Immature natural killer cell (primary cell): Measurements from ENCODE around the gene PPP2R2B. TPM values are rescaled to one million over a fixed set of nuclear protein-coding genes. Genes with fewer than 3 reads are reported as not detected.

ENCODE experiments used
- DNase-seq, 3 donors: peaks; one replicate each; pipeline ENCODE4 v3.0.0; 2022; ENCODE audit warnings: mixed read lengths in 1 of 3
- H3K27ac Mint-ChIP-seq, 6 donors: one replicate each; pipeline ENCODE4 v1.8.0; 2020; ENCODE audit warnings: mixed read lengths in 6 of 6, mild to moderate bottlenecking in 5 of 6, inconsistent platforms in 4 of 6, moderate library complexity in 3 of 6
- H3K27me3 Mint-ChIP-seq, 3 donors: one replicate each; pipeline ENCODE4 v1.8.0; 2020 to 2021; ENCODE audit warnings: low read depth in 3 of 3, mild to moderate bottlenecking in 3 of 3, mixed read lengths in 3 of 3, moderate library complexity in 3 of 3, inconsistent platforms in 1 of 3
- H3K36me3 Mint-ChIP-seq, 3 donors: one replicate each; pipeline ENCODE4 v1.8.0; 2020; ENCODE audit warnings: mixed read lengths in 3 of 3, inconsistent platforms in 2 of 3, mild to moderate bottlenecking in 2 of 3
- H3K4me1 Mint-ChIP-seq, 2 donors: one replicate each; pipeline ENCODE4 v1.8.0; 2020; ENCODE audit warnings: inconsistent platforms in 2 of 2, mild to moderate bottlenecking in 2 of 2, mixed read lengths in 2 of 2, moderate library complexity in 1 of 2
- H3K4me3 Mint-ChIP-seq, 5 donors: one replicate each; pipeline ENCODE4 v1.8.0; 2020; ENCODE audit warnings: mild to moderate bottlenecking in 5 of 5, mixed read lengths in 5 of 5, inconsistent platforms in 3 of 5, moderate library complexity in 3 of 5
- H3K9me3 Mint-ChIP-seq, 6 donors: one replicate each; pipeline ENCODE4 v1.8.0; 2020; ENCODE audit warnings: mild to moderate bottlenecking in 6 of 6, mixed read lengths in 6 of 6, inconsistent platforms in 4 of 6, moderate library complexity in 3 of 6
- polyA plus RNA-seq, 3 donors: library from polyadenylated mRNA; unstranded; fragments of 300-500 nt; fragmentation: Illumina TruSeq; gene quantifications; one replicate each; pipeline ENCODE4 v1.2.3, GENCODE V29; 2021

Gene PPP2R2B
- polyA plus RNA-seq, 3 donors from 2014 or later = 35.6 to 62.3 (median 41.0) TPM

DNA sequence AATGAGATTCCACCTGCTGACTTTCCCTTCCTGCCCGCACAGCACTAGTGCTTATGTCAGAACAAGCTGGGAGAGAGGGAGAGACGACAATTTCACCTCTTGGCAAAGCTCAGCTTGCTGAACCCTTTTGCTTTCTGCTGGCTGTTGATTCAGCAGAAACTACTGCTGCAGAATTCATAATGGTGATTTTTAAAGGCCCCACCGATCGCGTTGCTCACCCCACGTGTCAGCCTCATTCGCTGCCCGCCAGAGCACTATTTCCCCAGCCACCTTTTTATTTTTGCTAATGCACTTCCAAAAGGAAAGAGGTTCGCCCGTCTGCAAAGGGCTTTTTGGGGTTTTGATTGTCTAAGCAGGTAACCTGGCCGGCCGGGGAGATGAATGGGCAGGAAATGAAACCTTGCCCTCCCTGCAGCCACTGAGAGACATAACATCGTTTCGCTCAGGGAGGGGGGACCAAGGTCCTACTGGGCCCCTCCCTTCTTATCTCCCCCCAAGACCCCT is 1.3 kb downstream of the PPP2R2B start:
- Mint-ChIP-seq H3K4me3 (peak overlapping the region; percentile 96 to 98 (median 97)), H3K4me1 (peaks cover 46 to 57% of the 10 kb centered on the region in 2 donors), H3K27ac (peak overlapping the region; percentile 81 to 95 (median 87)), H3K36me3 (peaks cover 4 to 10% (median 7%) of the 10 kb centered on the region in 3 donors), H3K9me3 (no peaks in the 10 kb centered on the region), H3K27me3 (peaks cover 0 to 3% (median 2%) of the 10 kb centered on the region in 3 donors)
- peak; percentile 14 to 19 (median 19) for DNase-seq

DNA sequence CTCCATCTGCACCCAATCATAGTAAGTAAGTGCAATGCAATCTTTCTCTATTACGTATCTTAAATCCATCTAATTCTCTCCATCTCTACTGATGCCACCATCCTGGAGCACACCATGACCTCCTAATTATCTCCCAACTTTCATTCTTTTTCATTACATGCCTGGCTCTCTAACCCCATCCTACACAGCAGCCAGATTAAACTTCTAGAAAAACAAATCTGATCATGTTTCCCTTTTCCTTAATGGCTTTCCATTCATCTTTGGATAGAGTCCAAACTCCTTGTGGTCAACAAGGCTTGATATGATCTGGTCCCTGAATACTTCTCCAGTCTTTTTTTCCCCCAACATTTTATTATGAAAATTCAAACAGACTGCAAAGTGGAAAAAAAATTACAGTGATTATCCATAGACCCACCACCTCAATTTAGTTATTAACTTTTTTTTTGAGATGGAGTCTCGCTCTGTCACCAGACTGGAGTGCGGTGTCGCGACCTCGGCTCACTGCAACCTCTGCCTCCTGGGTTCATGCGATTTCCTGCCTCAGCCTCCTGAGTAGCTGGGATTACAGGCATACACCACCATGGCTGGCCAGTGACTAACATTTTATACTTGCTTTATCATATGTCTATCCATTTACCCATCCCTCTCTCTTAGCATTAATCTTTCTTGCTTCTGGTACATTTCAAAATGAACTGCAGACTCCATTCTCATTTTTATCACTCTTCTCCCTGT is 5.2 kb downstream of the PPP2R2B start:
- Mint-ChIP-seq H3K4me3 (no peak overlapping the region), H3K9me3 (no peaks in the 10 kb centered on the region), H3K27me3 (peaks cover 0 to 3% (median 2%) of the 10 kb centered on the region in 3 donors), H3K27ac (peak overlapping the region in 1 of 6 donors; percentile 32), H3K4me1 (peaks cover 53 to 80% of the 10 kb centered on the region in 2 donors), H3K36me3 (peaks cover 14 to 27% (median 17%) of the 10 kb centered on the region in 3 donors)
- no peak for DNase-seq

DNA sequence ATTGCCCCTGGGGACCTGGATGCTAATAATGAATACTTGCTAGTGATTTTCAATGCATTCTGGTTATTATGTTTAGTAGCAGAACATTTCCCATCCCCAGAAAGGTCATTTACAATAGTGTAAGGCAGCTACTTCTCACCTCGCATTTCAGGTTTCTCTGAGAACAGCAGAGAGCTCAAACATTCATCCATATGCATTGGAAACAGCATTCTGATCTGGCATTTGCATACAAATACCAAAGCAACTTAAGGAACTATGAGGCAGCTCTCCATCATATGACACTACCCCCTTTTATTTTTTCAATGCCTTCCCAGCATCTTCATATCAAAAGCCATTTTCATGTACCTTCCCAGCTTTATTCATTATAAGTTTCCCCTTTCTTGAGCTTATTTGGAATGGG is 6.4 kb downstream of the PPP2R2B start:
- DNase-seq = no peak
- H3K27ac Mint-ChIP-seq = peak overlapping the region in 1 of 6 donors; percentile 5
- H3K9me3 Mint-ChIP-seq = no peaks in the 10 kb centered on the region
- no peaks in the 10 kb centered on the region for H3K27me3 Mint-ChIP-seq
- peaks cover 56 to 87% of the 10 kb centered on the region in 2 donors for H3K4me1 Mint-ChIP-seq
- peaks cover 14 to 27% (median 21%) of the 10 kb centered on the region in 3 donors for H3K36me3 Mint-ChIP-seq
- no peak overlapping the region for H3K4me3 Mint-ChIP-seq

DNA sequence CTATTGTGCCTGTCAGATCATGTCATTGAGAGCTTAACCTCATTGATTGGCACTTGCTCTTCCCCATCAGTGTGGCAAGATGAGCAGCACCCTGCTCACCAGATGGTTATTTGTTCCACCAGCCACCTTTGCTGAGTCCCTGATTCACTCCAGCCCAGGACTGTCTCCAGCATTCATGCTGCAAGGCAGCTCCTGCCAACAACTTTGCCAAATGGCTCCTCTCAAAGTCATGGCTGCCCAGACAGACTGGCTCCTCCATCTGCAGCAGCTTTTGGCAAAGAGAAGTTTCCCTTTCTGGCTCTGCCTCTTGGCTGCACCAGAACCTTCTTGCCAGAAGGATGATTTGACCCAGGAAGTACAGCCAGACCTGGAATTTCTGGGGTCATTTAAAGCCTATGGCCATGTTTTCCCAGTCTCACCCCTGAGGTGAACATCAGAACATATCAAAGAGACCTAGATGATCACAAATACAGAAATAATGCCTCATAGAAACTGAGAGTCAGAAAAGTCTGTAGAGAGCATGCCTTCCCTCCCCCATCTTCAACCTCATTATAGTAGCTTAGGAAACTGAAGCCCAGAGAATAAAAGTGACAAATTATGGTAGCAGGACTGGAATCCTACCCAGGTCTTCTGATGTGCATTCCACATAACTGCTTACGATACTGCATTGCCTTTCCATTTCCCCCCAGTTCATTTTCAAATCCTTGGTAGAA is 10.4 kb downstream of the PPP2R2B start:
- Mint-ChIP-seq H3K27ac (peak overlapping the region in 1 of 6 donors; percentile 52), H3K4me1 (peaks cover 45 to 64% of the 10 kb centered on the region in 2 donors), H3K36me3 (peaks cover 19 to 34% (median 25%) of the 10 kb centered on the region in 3 donors), H3K9me3 (no peaks in the 10 kb centered on the region), H3K4me3 (no peak overlapping the region), H3K27me3 (no peaks in the 10 kb centered on the region)
- no peak for DNase-seq

DNA sequence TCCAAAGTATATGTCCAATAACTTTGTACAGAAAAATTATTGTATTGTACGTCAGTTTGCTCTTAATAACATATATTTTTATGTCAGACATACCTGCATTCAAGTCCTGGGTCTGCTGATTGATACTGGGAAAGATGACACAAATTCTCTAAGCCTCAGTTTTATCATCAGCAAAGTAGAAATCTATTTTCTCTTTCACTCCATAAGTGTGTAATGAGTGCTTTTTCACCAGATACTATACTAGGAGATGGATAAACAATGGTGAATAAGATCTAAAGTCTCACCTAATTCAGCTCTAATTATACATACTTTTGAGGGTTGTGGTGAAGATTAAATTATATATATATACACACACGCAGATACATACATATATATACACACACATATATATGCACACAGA is 12.3 kb downstream of the PPP2R2B start:
- Mint-ChIP-seq H3K27me3 (no peaks in the 10 kb centered on the region), H3K27ac (no peak overlapping the region), H3K36me3 (peaks cover 22 to 34% (median 29%) of the 10 kb centered on the region in 3 donors), H3K4me1 (peaks cover 35 to 59% of the 10 kb centered on the region in 2 donors), H3K9me3 (no peaks in the 10 kb centered on the region), H3K4me3 (no peak overlapping the region)
- no peak for DNase-seq

DNA sequence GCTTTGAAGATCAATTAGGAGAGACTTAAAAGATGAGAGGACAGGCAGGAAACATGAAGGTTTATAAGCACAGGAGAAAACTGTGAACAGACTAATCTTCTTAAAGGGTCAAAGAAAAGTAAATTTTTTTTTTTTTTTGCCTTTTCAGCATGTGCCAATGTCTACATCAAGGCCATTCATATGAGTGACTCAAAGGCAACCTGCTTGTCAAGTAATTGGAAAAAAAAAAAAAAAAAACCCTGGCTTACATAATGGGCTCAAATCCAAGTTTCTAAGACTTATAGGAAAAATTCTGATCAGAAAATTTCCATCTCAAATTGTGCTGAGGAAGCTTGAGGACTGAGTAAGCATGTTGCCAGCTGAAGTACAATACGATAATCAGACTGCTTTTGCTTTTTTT is 15.9 kb downstream of the PPP2R2B start:
- H3K36me3 Mint-ChIP-seq = peaks cover 12 to 22% (median 17%) of the 10 kb centered on the region in 3 donors
- no peaks in the 10 kb centered on the region for H3K9me3 Mint-ChIP-seq
- no peak overlapping the region for H3K4me3 Mint-ChIP-seq
- H3K27ac Mint-ChIP-seq = no peak overlapping the region
- H3K4me1 Mint-ChIP-seq = peaks cover 38 to 50% of the 10 kb centered on the region in 2 donors
- DNase-seq = no peak
- H3K27me3 Mint-ChIP-seq = no peaks in the 10 kb centered on the region

DNA sequence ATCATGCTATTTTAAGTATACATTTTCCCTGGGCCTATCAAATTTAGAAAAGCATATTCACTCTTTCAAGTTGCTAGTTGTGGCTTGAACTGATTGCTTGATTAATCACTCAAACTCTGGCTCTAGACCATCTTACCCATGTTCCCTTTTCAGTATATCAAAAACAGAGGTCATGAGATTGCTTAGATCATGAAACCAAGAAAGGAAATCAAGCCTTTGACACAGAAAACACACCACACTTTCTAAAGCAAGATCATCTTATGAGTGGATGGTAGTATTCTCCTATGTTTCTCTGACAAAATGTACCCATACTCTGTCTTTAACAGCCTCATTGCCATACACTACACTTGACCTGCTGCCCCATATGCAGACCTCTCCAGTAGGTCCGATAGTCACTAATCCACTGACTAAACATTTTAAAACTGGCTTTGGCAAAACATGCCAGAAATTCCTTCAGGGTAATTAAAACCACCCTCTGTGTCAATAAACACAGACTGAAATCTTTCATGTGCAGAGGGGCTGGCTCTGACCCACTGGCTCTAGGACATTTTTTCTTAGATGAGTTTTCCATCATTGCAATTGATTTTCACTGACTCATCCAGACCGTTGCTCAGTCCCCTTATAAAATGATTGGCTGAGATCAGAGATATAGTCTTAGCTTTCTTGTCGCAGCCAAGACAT is 18.2 kb downstream of the PPP2R2B start:
- H3K4me1 Mint-ChIP-seq = peaks cover 32 to 43% of the 10 kb centered on the region in 2 donors
- no peak overlapping the region for H3K4me3 Mint-ChIP-seq
- H3K9me3 Mint-ChIP-seq = no peaks in the 10 kb centered on the region
- peak overlapping the region in 4 of 6 donors; percentile 11 to 67 (median 32) for H3K27ac Mint-ChIP-seq
- no peaks in the 10 kb centered on the region for H3K27me3 Mint-ChIP-seq
- peaks cover 17 to 35% (median 19%) of the 10 kb centered on the region in 3 donors for H3K36me3 Mint-ChIP-seq
- no peak for DNase-seq

DNA sequence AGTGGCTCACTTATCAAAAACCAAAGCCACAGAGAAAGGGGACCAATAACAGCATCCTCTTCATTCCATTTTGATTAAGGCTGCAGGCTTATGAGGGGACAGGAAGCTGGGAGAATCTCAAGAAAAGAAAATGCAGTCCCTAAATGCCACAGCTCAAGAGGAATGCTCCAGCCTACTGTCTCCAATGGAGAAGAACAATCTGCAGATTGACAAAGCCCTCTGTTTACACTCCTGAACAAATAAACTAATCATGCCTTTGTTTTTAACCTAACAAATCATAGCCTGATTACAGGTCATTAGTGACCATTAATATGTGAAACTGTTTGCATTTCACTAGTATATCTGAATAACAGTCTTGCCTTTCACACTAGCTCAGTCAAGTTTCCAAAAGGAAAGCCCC is 26.5 kb downstream of the PPP2R2B start:
- no peak overlapping the region for H3K27ac Mint-ChIP-seq
- no peak overlapping the region for H3K4me3 Mint-ChIP-seq
- DNase-seq = no peak
- H3K4me1 Mint-ChIP-seq = peaks cover 26 to 64% of the 10 kb centered on the region in 2 donors
- peaks cover 0 to 2% (median 0%) of the 10 kb centered on the region in 3 donors for H3K27me3 Mint-ChIP-seq
- H3K9me3 Mint-ChIP-seq = no peaks in the 10 kb centered on the region
- H3K36me3 Mint-ChIP-seq = peaks cover 12 to 18% (median 14%) of the 10 kb centered on the region in 3 donors

DNA sequence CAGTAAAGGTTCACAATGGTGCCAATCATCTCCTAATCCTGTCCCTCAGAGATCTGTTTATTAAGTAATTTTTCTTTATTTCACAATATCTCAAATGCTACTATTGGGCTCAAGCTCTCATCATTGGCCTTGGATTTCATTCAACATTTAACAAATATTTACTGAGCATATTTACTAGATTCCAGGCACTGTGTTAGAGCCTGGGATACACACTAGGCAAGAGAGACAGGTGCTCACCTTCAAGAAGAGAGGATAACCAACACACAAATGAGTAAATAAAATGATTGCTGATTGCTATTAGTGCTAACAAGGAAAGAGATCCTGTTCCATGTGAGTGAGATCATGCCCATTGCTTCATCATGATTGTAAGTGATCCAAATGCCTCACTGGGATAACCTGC is 27.4 kb downstream of the PPP2R2B start:
- no peak for DNase-seq
- Mint-ChIP-seq H3K4me1 (peaks cover 26 to 66% of the 10 kb centered on the region in 2 donors), H3K4me3 (no peak overlapping the region), H3K27me3 (peaks cover 0 to 2% (median 0%) of the 10 kb centered on the region in 3 donors), H3K36me3 (peaks cover 8 to 11% (median 9%) of the 10 kb centered on the region in 3 donors), H3K9me3 (no peaks in the 10 kb centered on the region), H3K27ac (no peak overlapping the region)

DNA sequence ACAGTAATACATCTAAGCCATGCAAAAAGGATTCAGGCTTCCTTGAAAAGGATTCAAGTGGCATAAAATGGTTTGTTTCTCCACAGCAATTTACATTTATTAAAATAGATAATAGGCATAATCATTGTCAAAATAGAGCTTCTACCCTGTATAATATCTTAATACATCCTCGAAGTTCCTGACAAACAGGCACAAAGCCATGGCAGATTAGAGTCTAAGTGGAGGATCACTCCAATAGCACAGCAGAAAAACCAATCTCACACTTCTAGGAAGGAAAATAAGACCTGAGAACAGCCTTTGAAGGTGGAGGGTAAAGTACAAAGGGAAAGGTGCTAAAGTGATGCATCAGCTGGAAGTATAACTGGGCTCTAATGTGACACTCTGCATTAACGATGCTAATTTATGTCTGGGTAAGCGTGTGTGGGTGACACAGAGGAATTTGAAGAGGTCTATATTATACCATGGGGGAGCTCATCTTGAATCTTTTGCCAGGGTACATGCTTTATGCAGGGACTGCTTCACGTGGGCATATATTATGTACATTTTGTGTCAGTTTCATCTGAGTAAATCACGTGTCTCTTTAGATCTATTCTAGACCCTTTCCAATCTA is 28.8 kb downstream of the PPP2R2B start:
- Mint-ChIP-seq H3K27ac (no peak overlapping the region), H3K9me3 (no peaks in the 10 kb centered on the region), H3K4me3 (no peak overlapping the region), H3K36me3 (peaks cover 3 to 7% (median 4%) of the 10 kb centered on the region in 3 donors), H3K27me3 (peaks cover 0 to 2% (median 0%) of the 10 kb centered on the region in 3 donors), H3K4me1 (peaks cover 28 to 55% of the 10 kb centered on the region in 2 donors)
- no peak for DNase-seq

DNA sequence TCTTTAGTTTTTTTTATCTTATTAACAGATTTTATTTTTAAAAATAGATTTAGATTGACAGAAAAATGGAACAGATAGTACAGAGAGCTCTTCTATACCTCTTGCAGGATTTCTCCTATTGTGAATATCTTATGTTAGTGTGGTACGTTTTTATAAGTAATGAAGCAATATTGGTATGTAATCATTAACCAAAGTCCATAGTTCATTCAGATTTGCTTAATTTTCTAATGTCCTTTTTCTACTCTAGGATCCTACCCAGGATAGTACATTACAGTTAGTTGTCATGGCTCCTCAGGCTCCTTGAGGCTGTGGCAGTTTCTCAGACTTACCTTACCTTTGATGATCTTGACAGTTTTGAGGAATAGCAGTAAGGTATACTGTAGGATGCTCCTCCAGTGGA is 30.4 kb downstream of the PPP2R2B start:
- H3K9me3 Mint-ChIP-seq = no peaks in the 10 kb centered on the region
- no peak overlapping the region for H3K4me3 Mint-ChIP-seq
- peaks cover 3 to 12% (median 4%) of the 10 kb centered on the region in 3 donors for H3K36me3 Mint-ChIP-seq
- no peak for DNase-seq
- H3K27ac Mint-ChIP-seq = no peak overlapping the region
- peaks cover 0 to 2% (median 0%) of the 10 kb centered on the region in 3 donors for H3K27me3 Mint-ChIP-seq
- H3K4me1 Mint-ChIP-seq = peaks cover 24 to 46% of the 10 kb centered on the region in 2 donors

DNA sequence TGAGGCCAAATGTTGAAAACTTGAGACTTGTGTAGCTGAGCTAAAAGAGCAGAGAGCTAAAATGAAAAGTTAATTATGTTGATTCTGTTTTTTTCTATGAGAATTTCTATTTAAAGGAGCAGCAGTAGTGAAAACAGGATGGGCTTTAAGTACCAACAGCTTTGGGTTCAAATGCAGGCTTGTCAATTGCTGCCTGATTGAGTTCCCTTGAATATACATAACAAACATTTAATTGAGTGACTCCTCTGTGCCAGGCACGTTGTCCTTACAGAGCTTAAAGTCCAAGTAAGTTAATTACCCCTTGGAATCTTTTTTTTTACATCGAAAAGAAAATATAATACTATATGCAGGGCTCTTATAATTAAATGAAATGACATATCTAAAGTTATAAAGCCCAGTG is 38.5 kb downstream of the PPP2R2B start:
- peaks cover 17 to 41% of the 10 kb centered on the region in 2 donors for H3K4me1 Mint-ChIP-seq
- no peak overlapping the region for H3K4me3 Mint-ChIP-seq
- H3K9me3 Mint-ChIP-seq = peaks cover 0 to 3% (median 0%) of the 10 kb centered on the region in 6 donors
- H3K27me3 Mint-ChIP-seq = peaks cover 0 to 1% (median 0%) of the 10 kb centered on the region in 3 donors
- H3K36me3 Mint-ChIP-seq = peaks cover 17 to 28% (median 24%) of the 10 kb centered on the region in 3 donors
- peak overlapping the region in 1 of 6 donors; percentile 6 for H3K27ac Mint-ChIP-seq
- no peak for DNase-seq

DNA sequence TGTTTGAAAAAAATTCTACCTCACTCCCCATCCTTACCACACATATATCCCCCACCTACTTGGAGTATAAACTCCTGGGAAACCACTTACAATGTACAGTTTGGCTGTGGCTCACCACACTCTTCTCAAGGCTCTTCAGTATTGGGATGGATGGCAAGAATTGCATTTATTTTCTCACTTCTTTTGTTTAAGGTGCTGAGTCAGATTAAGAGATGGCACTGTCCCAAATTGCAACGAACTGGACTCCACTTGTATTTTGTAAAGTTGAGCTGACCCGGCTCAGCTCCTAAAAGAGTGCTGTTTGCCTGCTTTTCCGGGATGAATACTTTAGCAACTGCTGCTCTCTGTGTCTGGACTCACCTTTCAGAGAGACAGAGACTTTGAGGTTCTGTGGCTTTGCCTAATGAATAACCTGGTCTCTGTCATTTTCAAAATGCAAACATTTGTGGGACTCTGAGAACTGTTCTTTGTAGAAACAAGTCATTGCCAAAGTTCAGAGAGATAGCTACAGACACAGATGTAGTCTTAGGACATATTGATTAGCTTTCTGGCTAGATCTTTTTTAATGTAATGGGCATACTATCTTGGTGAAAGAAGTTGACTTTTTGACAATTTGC is 42.2 kb downstream of the PPP2R2B start:
- peaks cover 0 to 3% (median 0%) of the 10 kb centered on the region in 6 donors for H3K9me3 Mint-ChIP-seq
- no peak for DNase-seq
- H3K4me1 Mint-ChIP-seq = peaks cover 31 to 63% of the 10 kb centered on the region in 2 donors
- H3K4me3 Mint-ChIP-seq = no peak overlapping the region
- H3K36me3 Mint-ChIP-seq = peaks cover 9 to 14% (median 12%) of the 10 kb centered on the region in 3 donors
- peaks cover 0 to 1% (median 0%) of the 10 kb centered on the region in 3 donors for H3K27me3 Mint-ChIP-seq
- no peak overlapping the region for H3K27ac Mint-ChIP-seq
